Progenitor cell of endocrine pancreas (in vitro differentiated cells): ENCODE results near the gene GNAI1. TPM values are rescaled to one million over a fixed set of nuclear protein-coding genes. Genes with fewer than 3 reads are reported as not detected.

Experiments used
- DNase-seq: peaks from one replicate; pipeline ENCODE4 v3.0.0; 2021; ENCODE audit warnings: low spot score; ENCODE audit not compliant: unreplicated experiment
- H3K27ac Mint-ChIP-seq: 2 replicates; pipeline ENCODE4 v1.8.0; 2021; ENCODE audit warnings: mild to moderate bottlenecking, moderate library complexity, mixed read lengths
- H3K27me3 Mint-ChIP-seq: 2 replicates; pipeline ENCODE4 v1.8.0; 2021; ENCODE audit warnings: mixed read lengths
- H3K36me3 Mint-ChIP-seq: 2 replicates; pipeline ENCODE4 v1.8.0; 2022; ENCODE audit warnings: mixed read lengths; ENCODE audit not compliant: insufficient read depth
- H3K4me1 Mint-ChIP-seq: 2 replicates; pipeline ENCODE4 v1.8.0; 2021; ENCODE audit warnings: low read depth, mixed read lengths
- H3K4me3 Mint-ChIP-seq: 2 replicates; pipeline ENCODE4 v1.8.0; 2021; ENCODE audit warnings: low read depth, mild to moderate bottlenecking, moderate library complexity, mixed read lengths
- H3K9me3 Mint-ChIP-seq: 2 replicates; pipeline ENCODE4 v1.8.0; 2021; ENCODE audit warnings: low read depth, mixed read lengths
- CTCF ChIP-seq: fragments of 200-600 bp; sonication (generic); IDR thresholded peaks from one replicate; pipeline ENCODE4 v1.5.0; 2021; ENCODE audit warnings: antibody characterized with exemption, mild to moderate bottlenecking; ENCODE audit not compliant: unreplicated experiment
- total RNA-seq: library from RNA; stranded (reverse); gene quantifications from 2 replicates; pipeline ENCODE4 v1.2.1, GENCODE V29; 2021

Gene GNAI1
- total RNA-seq, 1 donor from 2014 or later: 50.8 TPM

- Mint-ChIP-seq H3K4me3 (no peak overlapping the region), H3K36me3 (no peaks in the 10 kb centered on the region), H3K9me3 (no peaks in the 10 kb centered on the region), H3K27me3 (no peaks in the 10 kb centered on the region), H3K4me1 (peaks cover 21% of the 10 kb centered on the region), H3K27ac (no peak overlapping the region)
- DNase-seq: no peak
- no peak for TF ChIP-seq CTCF
These were observed 2.0 kb upstream of the GNAI1 start for GRCh38 chr7:80132594-80132993.

GRCh38 chr7:80133361-80134114 is 1.1 kb upstream of the GNAI1 start:
- Mint-ChIP-seq H3K4me1 (peaks cover 23% of the 10 kb centered on the region), H3K27ac (peak overlapping the region; percentile 92), H3K9me3 (no peaks in the 10 kb centered on the region), H3K4me3 (peak overlapping the region; percentile 84), H3K36me3 (no peaks in the 10 kb centered on the region), H3K27me3 (no peaks in the 10 kb centered on the region)
- TF ChIP-seq CTCF: no peak
- DNase-seq: no peak

- H3K4me3 Mint-ChIP-seq: peak overlapping the region; percentile 84
- no peaks in the 10 kb centered on the region for H3K9me3 Mint-ChIP-seq
- TF ChIP-seq CTCF: no peak
- DNase-seq: no peak
- H3K4me1 Mint-ChIP-seq: peaks cover 28% of the 10 kb centered on the region
- no peaks in the 10 kb centered on the region for H3K36me3 Mint-ChIP-seq
- H3K27me3 Mint-ChIP-seq: no peaks in the 10 kb centered on the region
- H3K27ac Mint-ChIP-seq: peak overlapping the region; percentile 92
These were observed 506 bp upstream of the GNAI1 start for GRCh38 chr7:80134115-80134535.

GRCh38 chr7:80135309-80136104 is 876 bp downstream of the GNAI1 start:
- peak overlapping the region; percentile 97 for H3K4me3 Mint-ChIP-seq
- no peaks in the 10 kb centered on the region for H3K36me3 Mint-ChIP-seq
- H3K27me3 Mint-ChIP-seq: no peaks in the 10 kb centered on the region
- peak overlapping the region; percentile 98 for H3K27ac Mint-ChIP-seq
- no peaks in the 10 kb centered on the region for H3K9me3 Mint-ChIP-seq
- H3K4me1 Mint-ChIP-seq: peaks cover 30% of the 10 kb centered on the region
- no peak for TF ChIP-seq CTCF
- no peak for DNase-seq

- Mint-ChIP-seq H3K4me1 (peaks cover 37% of the 10 kb centered on the region), H3K4me3 (peak overlapping the region; percentile 97), H3K27me3 (no peaks in the 10 kb centered on the region), H3K9me3 (peaks cover 3% of the 10 kb centered on the region), H3K36me3 (peaks cover 2% of the 10 kb centered on the region), H3K27ac (peak overlapping the region; percentile 98)
- no peak for TF ChIP-seq CTCF
- DNase-seq: no peak
These were observed 1.8 kb downstream of the GNAI1 start for GRCh38 chr7:80136261-80137055.
